HG03442 (cell line): ENCODE measurements around the gene TPM1.
"Not testable (repeated sequence)": the region's sequence is repeated elsewhere in the genome, so short reads cannot be mapped to it uniquely, and the experiment has no call there.

ENCODE experiments used
- ATAC-seq: cut with Tn5 transposase; IDR thresholded peaks from one replicate; pipeline ENCODE4 v1.9.1; 2021; ENCODE audit warnings: mild to moderate bottlenecking, moderate library complexity; ENCODE audit not compliant: unreplicated experiment

TPM1 gene

DNA sequence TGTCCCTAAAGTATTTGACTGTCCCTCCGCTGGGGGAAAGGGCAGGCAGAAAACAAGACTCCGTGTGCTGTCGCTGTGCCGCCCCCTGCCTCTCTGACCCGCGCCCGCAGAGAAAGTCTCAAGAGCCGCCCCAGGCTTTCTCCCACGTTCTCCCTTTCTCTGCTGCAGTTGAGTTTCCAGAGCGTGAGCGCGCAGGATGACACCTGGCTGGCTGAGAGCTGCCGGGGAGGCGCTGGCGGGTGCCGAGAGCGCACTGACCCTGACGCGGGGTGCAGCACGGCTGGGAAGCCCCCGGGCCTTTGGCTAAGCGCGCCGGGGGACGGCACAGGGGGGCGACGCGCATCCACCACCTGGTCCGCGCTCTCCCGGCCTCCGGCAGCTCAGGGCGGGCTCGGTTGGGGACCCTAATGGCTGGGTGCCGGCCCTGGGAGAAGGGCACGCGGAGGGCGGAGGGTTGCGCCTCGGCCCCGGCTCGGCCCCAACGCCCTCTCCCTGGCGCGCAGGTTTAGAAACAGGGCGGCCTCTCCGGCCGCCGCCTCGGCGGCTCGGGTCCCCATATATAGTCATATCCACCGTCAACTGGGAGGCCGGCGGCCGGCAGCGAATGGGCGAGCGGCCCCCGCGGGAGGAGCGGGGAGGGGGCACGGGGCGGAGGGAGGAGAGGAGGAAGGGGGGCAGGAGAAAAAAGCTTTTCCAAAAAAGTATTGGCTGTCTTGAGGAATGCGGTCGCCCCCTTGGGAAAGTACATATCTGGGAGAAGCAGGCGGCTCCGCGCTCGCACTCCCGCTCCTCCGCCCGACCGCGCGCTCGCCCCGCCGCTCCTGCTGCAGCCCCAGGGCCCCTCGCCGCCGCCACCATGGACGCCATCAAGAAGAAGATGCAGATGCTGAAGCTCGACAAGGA is at the start of gene TPM1:
TSS of gene TPM1 (plus strand) at position 774 of the 903 bp plus-strand sequence. CDS start at position 857, 83 bp downstream.
- no peak for ATAC-seq

DNA sequence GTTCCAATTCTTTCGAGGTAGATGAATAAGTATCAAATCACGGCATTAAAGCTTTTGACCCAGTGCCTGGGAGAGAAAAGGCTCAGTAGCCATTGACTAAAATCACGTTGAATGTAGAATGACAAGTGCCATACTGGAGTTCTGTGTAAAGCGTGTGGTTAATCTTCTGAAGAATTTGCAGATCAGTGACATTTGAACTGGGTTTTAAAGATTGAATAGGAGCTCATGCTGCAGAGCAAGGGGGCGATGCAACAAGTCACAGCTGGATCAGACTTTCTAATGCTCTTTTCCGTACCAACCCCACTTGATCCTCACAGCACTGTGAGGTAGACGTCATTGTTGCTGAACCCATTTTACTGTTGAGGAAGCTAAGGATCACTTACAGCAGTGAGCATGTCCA is 49.5 kb upstream of the TPM1 start:
- no peak for ATAC-seq

DNA sequence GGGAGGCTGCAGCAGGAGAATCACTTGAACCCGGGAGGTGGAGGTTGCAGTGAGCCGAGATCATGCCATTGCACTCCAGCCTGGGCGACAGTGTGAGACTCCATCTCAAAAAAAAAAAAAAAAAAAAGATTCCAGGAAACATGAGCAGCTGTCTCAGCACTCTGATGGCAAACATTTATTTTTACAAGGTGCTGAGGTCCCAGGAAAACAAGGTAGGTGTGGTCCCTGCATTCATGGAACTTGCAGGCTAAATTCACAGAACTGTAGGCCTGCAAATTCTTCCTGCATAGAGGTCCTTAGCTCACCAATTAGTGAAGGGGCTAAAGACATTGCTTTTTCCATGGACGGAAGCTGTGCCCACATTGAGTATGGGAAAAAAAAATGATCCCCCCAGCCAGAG is 48.9 kb upstream of the TPM1 start:
- ATAC-seq: not testable (repeated sequence)

DNA sequence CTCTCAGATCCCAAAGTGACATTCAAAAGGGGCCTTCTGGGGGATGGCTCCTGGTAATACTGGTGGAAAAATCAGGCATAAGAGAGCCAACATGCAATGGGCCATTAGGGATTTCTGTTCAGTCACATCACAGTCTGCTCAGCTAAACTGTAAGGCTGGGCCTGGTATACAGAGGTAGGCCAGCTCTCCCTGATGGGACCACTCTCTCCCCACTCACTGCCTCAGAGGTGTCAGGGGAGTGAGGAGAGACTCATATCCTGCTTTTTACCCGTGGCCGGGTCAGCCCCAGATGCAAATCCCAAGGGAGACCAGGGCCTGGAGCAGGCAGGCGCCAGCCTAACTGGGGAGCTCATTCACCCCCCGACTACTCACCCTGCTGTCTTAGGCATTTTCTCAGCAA is 48.1 kb upstream of the TPM1 start:
- no peak for ATAC-seq

GRCh38 chr15:62994975-62995681 is 47.4 kb upstream of the TPM1 start:
- ATAC-seq: no peak

DNA sequence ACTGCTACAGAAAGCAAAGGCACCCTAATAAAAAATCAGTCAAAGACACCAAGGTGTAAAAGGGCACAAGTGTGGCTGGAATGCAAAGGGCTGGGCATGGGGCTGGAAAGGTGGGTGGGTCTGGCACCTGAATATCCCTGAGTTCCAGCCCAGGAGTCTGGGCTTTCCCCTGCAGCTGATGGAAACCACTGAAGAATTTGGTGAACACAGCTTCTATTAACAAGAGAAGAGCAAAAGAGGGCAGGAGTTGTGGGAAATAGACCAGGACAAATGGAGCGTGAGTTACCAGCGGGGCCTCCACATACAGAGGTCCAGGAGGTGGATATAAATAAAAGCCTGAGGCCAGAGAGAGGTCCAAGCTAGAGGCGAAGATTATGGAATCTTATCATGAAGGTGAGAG is 45.1 kb upstream of the TPM1 start:
- ATAC-seq: no peak

DNA sequence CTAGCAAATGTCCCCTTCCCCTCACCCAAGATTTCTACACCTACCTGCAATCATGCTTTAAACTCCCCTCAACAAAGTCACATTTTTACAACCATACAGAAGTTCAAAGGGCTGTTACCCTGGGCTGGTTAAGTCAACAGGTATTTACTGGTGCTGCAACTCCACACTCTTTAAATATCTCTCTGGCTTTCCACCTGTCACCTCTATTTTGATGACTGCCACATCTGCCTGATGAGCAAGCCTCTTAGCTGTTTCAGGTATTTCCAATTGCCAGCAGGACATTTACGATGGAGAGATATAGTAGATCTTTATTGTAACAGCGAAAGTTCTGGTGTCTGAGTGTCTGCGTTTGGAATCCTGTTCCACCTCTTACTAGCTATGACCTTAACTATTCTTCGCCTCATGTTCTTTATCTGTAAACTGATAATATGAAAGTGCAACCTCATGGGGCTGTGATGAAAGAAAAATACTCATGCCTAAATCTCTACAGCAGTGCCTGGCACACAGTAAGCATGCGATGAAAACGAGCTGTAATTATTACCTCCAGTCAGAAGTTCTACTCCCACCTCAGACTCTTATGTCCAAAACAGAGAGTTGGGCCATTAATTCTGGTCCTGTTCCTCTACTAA is 44.2 kb upstream of the TPM1 start:
- no peak for ATAC-seq

GRCh38 chr15:62999178-62999577 is 43.4 kb upstream of the TPM1 start:
- ATAC-seq: no peak

GRCh38 chr15:62999923-63000561 is 42.5 kb upstream of the TPM1 start:
- no peak for ATAC-seq

DNA sequence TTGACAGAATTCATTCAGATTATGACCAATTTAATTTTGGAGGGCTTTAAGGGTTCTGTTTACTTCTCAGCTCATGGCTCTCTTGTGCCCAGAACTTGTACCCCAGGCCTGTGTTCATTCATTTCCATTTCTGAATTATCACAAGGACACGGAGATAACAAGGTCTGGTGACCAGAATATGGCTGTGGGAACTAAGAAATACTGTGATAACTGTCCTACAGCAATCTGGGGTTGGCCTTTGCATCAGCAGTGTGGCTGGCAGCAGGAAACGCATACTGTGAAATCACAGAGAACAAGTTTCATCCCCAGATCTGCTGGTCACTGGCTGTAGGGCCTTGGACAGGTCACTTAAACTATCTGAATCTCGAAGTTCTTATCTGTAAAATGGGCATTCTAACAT is 41.8 kb upstream of the TPM1 start:
- no peak for ATAC-seq

DNA sequence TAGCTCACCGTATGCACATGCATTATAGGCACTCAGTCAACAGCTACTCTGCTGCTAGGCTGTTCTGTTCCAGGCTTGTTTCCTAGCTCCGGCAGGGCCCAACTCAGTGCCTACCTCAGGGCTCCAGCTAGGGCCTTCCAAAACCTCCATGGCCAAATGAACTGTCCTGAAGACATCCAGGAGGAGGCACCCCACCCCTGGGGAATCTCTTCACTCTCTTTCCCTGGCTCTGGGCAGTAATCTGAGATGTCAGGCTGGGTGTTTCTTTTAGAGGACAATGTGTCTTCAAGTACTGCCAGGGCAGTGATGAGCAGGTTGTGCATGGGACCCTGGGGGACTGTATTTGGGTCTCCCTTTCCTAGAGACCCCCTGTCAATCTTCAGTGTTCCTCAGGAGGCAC is 38.3 kb upstream of the TPM1 start:
- ATAC-seq: no peak

GRCh38 chr15:63006032-63006878 is 36.3 kb upstream of the TPM1 start:
- ATAC-seq: no peak

DNA sequence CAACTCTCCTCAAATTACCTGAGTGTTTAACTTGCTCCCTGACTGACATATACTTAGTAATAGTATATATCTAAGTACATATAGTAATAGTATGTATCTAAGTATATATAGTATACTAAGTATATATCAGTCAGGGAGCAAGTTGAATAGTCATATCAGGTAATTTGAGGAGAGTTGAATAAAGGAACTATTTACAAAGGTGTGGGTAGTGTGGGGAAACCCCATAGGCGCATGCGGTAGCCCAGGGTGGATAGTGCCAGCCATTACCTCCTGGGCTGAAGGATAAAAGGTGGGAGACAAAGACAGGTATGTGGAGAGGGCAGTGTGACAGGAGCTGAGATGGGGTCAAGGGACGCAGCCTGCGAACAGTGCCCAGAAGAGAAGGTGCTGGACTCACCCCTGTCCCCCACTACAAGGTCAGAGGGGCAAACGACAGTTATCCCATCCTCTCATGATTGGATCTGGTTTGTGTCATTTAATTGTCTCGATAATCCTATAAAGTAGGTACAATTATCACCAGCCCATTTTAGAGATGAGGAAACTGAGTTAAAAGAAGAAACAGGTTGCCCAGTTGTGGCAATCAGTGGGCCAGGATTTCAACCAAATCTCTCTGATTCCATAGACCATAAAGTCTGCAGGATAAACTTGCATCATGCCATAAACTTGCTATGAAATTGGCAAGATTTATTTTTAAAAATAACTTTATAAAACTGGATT is 34.1 kb upstream of the TPM1 start:
- ATAC-seq: no peak

- ATAC-seq: no peak
These were observed 32.2 kb upstream of the TPM1 start for GRCh38 chr15:63010386-63010785.

DNA sequence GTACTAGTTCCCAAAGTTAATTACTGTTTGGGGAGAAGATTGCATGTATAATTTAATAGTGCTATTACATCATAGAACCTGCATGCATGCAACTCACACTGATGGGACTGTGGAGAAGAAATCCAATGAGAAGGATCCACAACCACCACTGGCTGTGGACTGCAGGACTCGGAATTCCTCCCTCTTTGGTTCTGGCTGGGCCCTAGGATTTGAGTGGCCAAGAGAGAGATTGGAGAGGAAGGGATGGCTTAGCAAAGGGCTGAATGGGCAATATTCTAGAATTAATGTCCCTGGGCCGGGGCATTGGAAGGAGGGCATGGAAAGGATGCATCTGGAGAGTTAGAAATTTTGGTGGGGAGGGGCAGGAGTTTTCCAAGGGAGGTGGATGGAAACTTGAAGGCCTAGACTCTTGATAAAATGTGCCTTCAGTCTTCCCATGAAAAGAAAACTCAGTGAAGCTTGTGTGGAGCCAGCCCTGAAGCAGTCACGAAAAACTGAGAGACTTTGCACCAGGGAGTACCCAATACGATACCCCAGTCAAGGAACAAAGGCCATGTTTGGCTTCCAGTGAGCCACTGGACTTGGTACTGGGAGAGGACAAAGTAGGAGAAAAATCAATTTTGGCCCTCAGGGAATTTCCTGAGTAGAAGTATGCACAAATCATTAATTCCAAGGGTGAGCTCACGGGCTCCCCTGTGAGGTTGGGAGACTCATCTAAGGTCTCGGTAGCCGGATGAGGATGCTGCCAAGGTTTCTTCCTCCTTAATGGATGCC is 31.4 kb upstream of the TPM1 start:
- ATAC-seq: no peak

DNA sequence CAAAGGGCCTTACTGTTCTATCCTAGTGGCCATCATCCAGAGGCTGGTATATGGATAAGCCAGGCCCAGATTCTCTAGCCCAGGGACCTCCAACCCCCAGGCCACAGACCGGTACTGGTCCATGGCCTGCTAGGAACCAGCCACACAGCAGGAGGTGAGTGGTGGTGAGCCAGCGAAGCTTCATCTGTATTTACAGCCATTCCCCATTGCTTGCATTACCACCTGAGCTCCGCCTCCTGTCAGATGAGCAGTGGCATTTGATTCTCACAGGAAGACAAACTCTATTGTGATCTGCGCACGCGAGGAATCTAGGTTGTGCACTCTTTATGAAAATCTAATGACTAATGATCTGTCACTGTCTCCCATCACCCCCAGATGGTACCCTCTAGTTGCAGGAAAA is 30.1 kb upstream of the TPM1 start:
- ATAC-seq: no peak

GRCh38 chr15:63013052-63013808 is 29.3 kb upstream of the TPM1 start:
- ATAC-seq: no peak

GRCh38 chr15:63014578-63014977 is 28.0 kb upstream of the TPM1 start:
- ATAC-seq: no peak
